H9 (cell line): ENCODE measurements around the gene OR11H6. TPM values are rescaled to one million over a fixed set of nuclear protein-coding genes. Genes with fewer than 3 reads are reported as not detected.

Source experiments
- DNase-seq: peaks from one replicate; pipeline ENCODE4 v3.0.0-alpha.2; 2017
- H2AFZ ChIP-seq: one replicate; pipeline ENCODE4 v1.6.1; 2013; ENCODE audit warnings: mild to moderate bottlenecking, low read length, control low read depth, moderate library complexity
- H2AK5ac ChIP-seq: 2 replicates; pipeline ENCODE4 v1.6.1; 2013; ENCODE audit warnings: low read length, control low read depth, mixed read lengths; ENCODE audit not compliant: insufficient read length
- H2BK120ac ChIP-seq: one replicate; pipeline ENCODE4 v1.6.1; 2013; ENCODE audit warnings: low read depth, mild to moderate bottlenecking, low read length, control low read depth, inconsistent platforms; ENCODE audit not compliant: poor library complexity, severe bottlenecking
- H2BK12ac ChIP-seq: 2 replicates; pipeline ENCODE4 v1.6.1; 2013; ENCODE audit warnings: low read length, control low read depth, mixed read lengths, low read depth; ENCODE audit not compliant: insufficient read length
- H2BK15ac ChIP-seq: 2 replicates; pipeline ENCODE4 v1.6.1; 2013; ENCODE audit warnings: low read depth, low read length, control low read depth
- H2BK20ac ChIP-seq: one replicate; pipeline ENCODE4 v1.6.1; 2013; ENCODE audit warnings: low read depth, mild to moderate bottlenecking, low read length, control low read depth, inconsistent platforms; ENCODE audit not compliant: poor library complexity, severe bottlenecking
- H2BK5ac ChIP-seq: 2 replicates; pipeline ENCODE4 v1.6.1; 2013; ENCODE audit warnings: low read length, control low read depth, mixed read lengths; ENCODE audit not compliant: insufficient read length
- H3K14ac ChIP-seq: 2 replicates; pipeline ENCODE4 v1.6.1; 2013; ENCODE audit warnings: low read length, control low read depth; ENCODE audit not compliant: insufficient read depth
- H3K18ac ChIP-seq: 2 replicates; pipeline ENCODE4 v1.6.1; 2013; ENCODE audit warnings: low read depth, mild to moderate bottlenecking, mixed read lengths, low read length, control low read depth; ENCODE audit not compliant: insufficient read length
- H3K23ac ChIP-seq: 2 replicates; pipeline ENCODE4 v1.6.1; 2013; ENCODE audit warnings: low read length, control low read depth, mixed read lengths, low read depth; ENCODE audit not compliant: insufficient read length
- H3K23me2 ChIP-seq: 2 replicates; pipeline ENCODE4 v1.6.1; 2013; ENCODE audit warnings: low read depth, mild to moderate bottlenecking, mixed read lengths, low read length, control low read depth; ENCODE audit not compliant: insufficient read length, poor library complexity, severe bottlenecking
- H3K27ac ChIP-seq: 2 replicates; pipeline ENCODE4 v1.5.1; 2013; ENCODE audit warnings: low read length, control low read depth, mixed read lengths, low read depth; ENCODE audit not compliant: insufficient read length
- H3K27me3 ChIP-seq: 2 replicates; pipeline ENCODE4 v1.6.1; 2013; ENCODE audit warnings: low read length, control low read depth, inconsistent platforms; ENCODE audit not compliant: insufficient read depth
- H3K4ac ChIP-seq: 2 replicates; pipeline ENCODE4 v1.6.1; 2013; ENCODE audit warnings: low read depth, mild to moderate bottlenecking, control low read depth, inconsistent platforms, low read length, moderate library complexity
- H3K4me1 ChIP-seq: 2 replicates; pipeline ENCODE4 v1.6.1; 2013; ENCODE audit warnings: low read length, control low read depth, inconsistent platforms; ENCODE audit not compliant: insufficient read depth
- H3K4me2 ChIP-seq: 2 replicates; pipeline ENCODE4 v1.6.1; 2013; ENCODE audit warnings: low read length, control low read depth, mixed read lengths; ENCODE audit not compliant: insufficient read length, insufficient read depth
- H3K56ac ChIP-seq: 2 replicates; pipeline ENCODE4 v1.6.1; 2013; ENCODE audit warnings: low read depth, mild to moderate bottlenecking, mixed read lengths, low read length, control low read depth; ENCODE audit not compliant: insufficient read length
- H3K79me1 ChIP-seq: 2 replicates; pipeline ENCODE4 v1.6.1; 2013; ENCODE audit warnings: low read depth, mild to moderate bottlenecking, moderate library complexity, low read length, control low read depth, inconsistent platforms; ENCODE audit not compliant: insufficient read depth, poor library complexity, severe bottlenecking
- H3K79me2 ChIP-seq: 2 replicates; pipeline ENCODE4 v1.6.1; 2013; ENCODE audit warnings: low read length, control low read depth, inconsistent platforms; ENCODE audit not compliant: insufficient read depth
- H3K9ac ChIP-seq: 2 replicates; pipeline ENCODE4 v1.6.1; 2013; ENCODE audit warnings: low read length, control low read depth, mixed read lengths; ENCODE audit not compliant: insufficient read length; ENCODE audit errors: extremely low read depth
- H3K9me3 ChIP-seq: one replicate; pipeline ENCODE4 v1.6.1; 2013; ENCODE audit warnings: low read depth, low read length, inconsistent platforms; ENCODE audit not compliant: control insufficient read depth
- H3T11ph ChIP-seq: one replicate; pipeline ENCODE4 v1.6.1; 2013; ENCODE audit warnings: mild to moderate bottlenecking, low read length, control low read depth, inconsistent platforms
- H4K20me1 ChIP-seq: one replicate; pipeline ENCODE4 v1.6.1; 2013; ENCODE audit not compliant: control insufficient read depth, insufficient read length, insufficient read depth
- H4K5ac ChIP-seq: 2 replicates; pipeline ENCODE4 v1.6.1; 2013; ENCODE audit warnings: low read depth, mild to moderate bottlenecking, mixed read lengths, low read length, control low read depth; ENCODE audit not compliant: insufficient read length
- H4K8ac ChIP-seq: replicated peaks from 2 replicates; pipeline ENCODE4 v1.6.1; 2013; ENCODE audit warnings: low read length, control low read depth, mixed read lengths, low read depth; ENCODE audit not compliant: insufficient read length
- H4K91ac ChIP-seq: 2 replicates; pipeline ENCODE4 v1.6.1; 2013; ENCODE audit warnings: low read depth, mild to moderate bottlenecking, moderate library complexity, mixed read lengths, low read length, control low read depth; ENCODE audit not compliant: insufficient read length
- H3K27ac Mint-ChIP-seq, 3 experiments: 2 replicates in 2 of 3; 3 replicates in 1 of 3; pipeline ENCODE4 v1.8.0; 2020 to 2021; ENCODE audit warnings: mixed read lengths in 3 of 3, mild to moderate bottlenecking in 1 of 3, moderate library complexity in 1 of 3
- H3K27me3 Mint-ChIP-seq: 2 replicates; pipeline ENCODE4 v1.8.0; 2021; ENCODE audit warnings: low read depth, mild to moderate bottlenecking, moderate library complexity, mixed read lengths
- H3K36me3 Mint-ChIP-seq, 3 experiments: 2 replicates in 2 of 3; 3 replicates in 1 of 3; pipeline ENCODE4 v1.8.0; 2020 to 2021; ENCODE audit warnings: low read depth in 3 of 3, mixed read lengths in 3 of 3; ENCODE audit not compliant: insufficient read depth in 1 of 3
- H3K4me1 Mint-ChIP-seq, 2 experiments: 2 replicates each; pipeline ENCODE4 v1.8.0; 2020; ENCODE audit warnings: mixed read lengths in 2 of 2
- H3K4me3 Mint-ChIP-seq, 2 experiments: 2 replicates in 1 of 2; 3 replicates in 1 of 2; pipeline ENCODE4 v1.8.0; 2020 to 2021; ENCODE audit warnings: mild to moderate bottlenecking in 2 of 2, mixed read lengths in 2 of 2, moderate library complexity in 1 of 2
- H3K9me3 Mint-ChIP-seq, 2 experiments: 2 replicates in 1 of 2; 3 replicates in 1 of 2; pipeline ENCODE4 v1.8.0; 2020; ENCODE audit warnings: mild to moderate bottlenecking in 2 of 2, mixed read lengths in 2 of 2, moderate library complexity in 1 of 2
- WGBS: extraction: QIAGEN DNeasy Blood & Tissue Kit; methylation state at CpG from one replicate; pipeline ENCODE4 v1.1.7; 2013; ENCODE audit warnings: missing lambda C conversion rate, low lambda C conversion rate, mixed read lengths; ENCODE audit not compliant: insufficient read length; ENCODE audit errors: extremely low coverage; 5-methylcytosine and 5-hydroxymethylcytosine counted together
- total RNA-seq: library from RNA; stranded (reverse); gene quantifications from 2 replicates; pipeline ENCODE4 v1.2.1, GENCODE V29; 2021
- TF ChIP-seq, protein P1 (sequence below): fragments of 200-600 bp; sonication (generic); conservative IDR thresholded peaks from 3 replicates; pipeline ENCODE4 v1.8.0; 2021; ENCODE audit warnings: antibody characterized with exemption, mild to moderate bottlenecking

The OR11H6 gene
- total RNA-seq, 1 experiment from 2014 or later: not detected

DNA sequence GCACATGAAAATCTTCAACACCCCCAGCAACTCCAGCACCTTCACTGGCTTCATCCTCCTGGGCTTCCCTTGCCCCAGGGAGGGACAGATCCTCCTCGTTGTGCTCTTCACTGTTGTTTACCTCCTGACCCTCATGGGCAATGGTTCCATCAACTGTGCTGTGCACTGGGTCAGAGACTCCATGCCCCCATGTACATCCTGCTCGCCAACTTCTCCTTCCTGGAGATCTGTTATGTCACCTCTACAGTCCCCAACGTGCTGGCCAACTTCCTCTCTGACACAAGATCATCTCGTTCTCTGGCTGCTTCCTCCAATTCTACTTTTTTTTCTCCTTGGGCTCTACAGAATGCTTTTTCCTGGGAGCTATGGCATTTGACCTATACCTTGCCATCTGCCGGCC lies 44.3 kb upstream of the OR11H6 start:
- Mint-ChIP-seq H3K27ac (no peak overlapping the region), H3K27me3 (no peaks in the 10 kb centered on the region; the same call in 1 of the 2 replicates), H3K4me3 (no peak overlapping the region; a peak in 1 of 5 replicates), H3K4me1 (no peaks in the 10 kb centered on the region), H3K36me3 (peaks cover 0 to 38% (median 9%) of the 10 kb centered on the region in 3 experiments; a peak in 6 of 7 replicates), H3K9me3 (peaks cover 91 to 92% of the 10 kb centered on the region in 2 experiments)
- Histone ChIP-seq H4K91ac (no peak overlapping the region), H4K8ac (no peak overlapping the region), H2BK20ac (no peak overlapping the region), H2BK120ac (no peak overlapping the region), H3K18ac (no peak overlapping the region), H3K79me1 (no peaks in the 10 kb centered on the region), H3K9ac (no peak overlapping the region), H3K27ac (no peak overlapping the region), H2AK5ac (no peak overlapping the region), H3K14ac (no peak overlapping the region), H3K79me2 (no peaks in the 10 kb centered on the region), H3K4me2 (no peak overlapping the region), H3T11ph (no peak overlapping the region), H4K20me1 (no peaks in the 10 kb centered on the region), H3K27me3 (no peaks in the 10 kb centered on the region; the same call in 1 of the 2 replicates), H3K23me2 (no peaks in the 10 kb centered on the region), H3K4me1 (no peaks in the 10 kb centered on the region), H2BK15ac (no peak overlapping the region), H2BK12ac (no peak overlapping the region), H3K9me3 (peaks cover 63% of the 10 kb centered on the region), H2AFZ (no peak overlapping the region), H3K56ac (no peak overlapping the region), H3K23ac (no peak overlapping the region), H3K4ac (no peak overlapping the region), H2BK5ac (no peak overlapping the region), H4K5ac (no peak overlapping the region)
- TF ChIP-seq, protein P1, sequence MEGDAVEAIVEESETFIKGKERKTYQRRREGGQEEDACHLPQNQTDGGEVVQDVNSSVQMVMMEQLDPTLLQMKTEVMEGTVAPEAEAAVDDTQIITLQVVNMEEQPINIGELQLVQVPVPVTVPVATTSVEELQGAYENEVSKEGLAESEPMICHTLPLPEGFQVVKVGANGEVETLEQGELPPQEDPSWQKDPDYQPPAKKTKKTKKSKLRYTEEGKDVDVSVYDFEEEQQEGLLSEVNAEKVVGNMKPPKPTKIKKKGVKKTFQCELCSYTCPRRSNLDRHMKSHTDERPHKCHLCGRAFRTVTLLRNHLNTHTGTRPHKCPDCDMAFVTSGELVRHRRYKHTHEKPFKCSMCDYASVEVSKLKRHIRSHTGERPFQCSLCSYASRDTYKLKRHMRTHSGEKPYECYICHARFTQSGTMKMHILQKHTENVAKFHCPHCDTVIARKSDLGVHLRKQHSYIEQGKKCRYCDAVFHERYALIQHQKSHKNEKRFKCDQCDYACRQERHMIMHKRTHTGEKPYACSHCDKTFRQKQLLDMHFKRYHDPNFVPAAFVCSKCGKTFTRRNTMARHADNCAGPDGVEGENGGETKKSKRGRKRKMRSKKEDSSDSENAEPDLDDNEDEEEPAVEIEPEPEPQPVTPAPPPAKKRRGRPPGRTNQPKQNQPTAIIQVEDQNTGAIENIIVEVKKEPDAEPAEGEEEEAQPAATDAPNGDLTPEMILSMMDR: no peak
- DNase-seq: no peak
- WGBS: no CpG with 5 or more reads among the region's 5 CpGs
